DND-41 (cell line): ENCODE data around the gene DDX39B.

Experiments used
- ATAC-seq: fragments of 200-7000 bp; cut with Tn5 transposase; 3 replicates; pipeline ENCODE4 v1.9.1; 2021; ENCODE audit warnings: low read depth; ENCODE audit not compliant: insufficient read depth
- DNase-seq: peaks from one replicate; pipeline ENCODE4 v3.0.0-alpha.2; 2020
- H2AFZ ChIP-seq: 2 replicates; pipeline ENCODE4 v1.6.0; 2012; ENCODE audit warnings: low read depth, low read length
- H3K27ac ChIP-seq: 2 replicates; pipeline ENCODE4 v1.5.1; 2012; ENCODE audit warnings: low read length, inconsistent platforms
- H3K27me3 ChIP-seq: fragments of 200-600 bp; sonication (generic); 2 replicates; pipeline ENCODE4 v1.6.0; 2012; ENCODE audit warnings: low read length, mild to moderate bottlenecking, inconsistent platforms; ENCODE audit not compliant: insufficient read depth, poor library complexity
- H3K36me3 ChIP-seq: 2 replicates; pipeline ENCODE4 v1.5.1; 2012; ENCODE audit warnings: low read length, inconsistent platforms; ENCODE audit not compliant: insufficient read depth
- H3K4me1 ChIP-seq: 2 replicates; pipeline ENCODE4 v1.5.1; 2012; ENCODE audit warnings: mild to moderate bottlenecking, low read length; ENCODE audit not compliant: insufficient read depth
- H3K4me2 ChIP-seq: 2 replicates; pipeline ENCODE4 v1.6.0; 2012; ENCODE audit warnings: mild to moderate bottlenecking, moderate library complexity, low read length, inconsistent platforms; ENCODE audit not compliant: insufficient read depth
- H3K4me3 ChIP-seq, 2 experiments: fragments of 200-600 bp in 1 of 2; shearing (Covaris generic) in 1 of 2; 2 replicates each; pipeline ENCODE4 v1.5.1; 2012 to 2016; ENCODE audit warnings: inconsistent platforms in 2 of 2, low read length in 2 of 2, mild to moderate bottlenecking in 2 of 2, low read depth in 1 of 2, moderate library complexity in 1 of 2
- H3K79me2 ChIP-seq: 2 replicates; pipeline ENCODE4 v1.6.0; 2012; ENCODE audit warnings: low read length, inconsistent platforms; ENCODE audit not compliant: insufficient read depth
- H3K9ac ChIP-seq: 2 replicates; pipeline ENCODE4 v1.6.0; 2012; ENCODE audit warnings: low read depth, mild to moderate bottlenecking, inconsistent platforms, low read length, moderate library complexity
- H3K9me3 ChIP-seq: 2 replicates; pipeline ENCODE4 v1.5.1; 2012; ENCODE audit warnings: low read length, moderate library complexity, mild to moderate bottlenecking, inconsistent platforms; ENCODE audit not compliant: insufficient read depth, severe bottlenecking
- H4K20me1 ChIP-seq: 2 replicates; pipeline ENCODE4 v1.6.0; 2012; ENCODE audit warnings: low read length; ENCODE audit not compliant: insufficient read depth
- EZH2 ChIP-seq: IDR thresholded peaks from 3 replicates; pipeline ENCODE4 v1.6.1; 2012; ENCODE audit warnings: borderline replicate concordance, low read depth, mild to moderate bottlenecking, moderate library complexity, low read length, inconsistent platforms; ENCODE audit not compliant: severe bottlenecking
- TF ChIP-seq, protein P1 (sequence below): IDR thresholded peaks from 2 replicates; pipeline ENCODE4 v1.5.1; 2012; ENCODE audit warnings: borderline replicate concordance, low read length, moderate library complexity, mild to moderate bottlenecking; ENCODE audit not compliant: poor library complexity, severe bottlenecking; ENCODE audit errors: extremely low read depth

The DDX39B gene

GRCh38 chr6:31585491-31585890, 43.7 kb upstream of the DDX39B start:
- no peak overlapping the region for H3K4me3 ChIP-seq
- H3K4me2 ChIP-seq: no peak overlapping the region
- peaks cover 4% of the 10 kb centered on the region; the same call in 1 of the 2 replicates for H3K79me2 ChIP-seq
- DNase-seq: peak; percentile 69
- H3K27ac ChIP-seq: peak overlapping the region; percentile 67
- peaks cover 50% of the 10 kb centered on the region for H3K4me1 ChIP-seq
- H4K20me1 ChIP-seq: no peaks in the 10 kb centered on the region
- H2AFZ ChIP-seq: no peak overlapping the region
- ATAC-seq: 0 out of 3 replicates have a peak, but pooled peaks have one; percentile 3
- H3K9me3 ChIP-seq: no peaks in the 10 kb centered on the region
- no peak for TF ChIP-seq EZH2
- TF ChIP-seq, protein P1, sequence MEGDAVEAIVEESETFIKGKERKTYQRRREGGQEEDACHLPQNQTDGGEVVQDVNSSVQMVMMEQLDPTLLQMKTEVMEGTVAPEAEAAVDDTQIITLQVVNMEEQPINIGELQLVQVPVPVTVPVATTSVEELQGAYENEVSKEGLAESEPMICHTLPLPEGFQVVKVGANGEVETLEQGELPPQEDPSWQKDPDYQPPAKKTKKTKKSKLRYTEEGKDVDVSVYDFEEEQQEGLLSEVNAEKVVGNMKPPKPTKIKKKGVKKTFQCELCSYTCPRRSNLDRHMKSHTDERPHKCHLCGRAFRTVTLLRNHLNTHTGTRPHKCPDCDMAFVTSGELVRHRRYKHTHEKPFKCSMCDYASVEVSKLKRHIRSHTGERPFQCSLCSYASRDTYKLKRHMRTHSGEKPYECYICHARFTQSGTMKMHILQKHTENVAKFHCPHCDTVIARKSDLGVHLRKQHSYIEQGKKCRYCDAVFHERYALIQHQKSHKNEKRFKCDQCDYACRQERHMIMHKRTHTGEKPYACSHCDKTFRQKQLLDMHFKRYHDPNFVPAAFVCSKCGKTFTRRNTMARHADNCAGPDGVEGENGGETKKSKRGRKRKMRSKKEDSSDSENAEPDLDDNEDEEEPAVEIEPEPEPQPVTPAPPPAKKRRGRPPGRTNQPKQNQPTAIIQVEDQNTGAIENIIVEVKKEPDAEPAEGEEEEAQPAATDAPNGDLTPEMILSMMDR: peak; percentile 70
- H3K9ac ChIP-seq: peak overlapping the region; percentile 13; the same call in 1 of the 2 replicates
- no peaks in the 10 kb centered on the region; the same call in 1 of the 2 replicates for H3K36me3 ChIP-seq
- H3K27me3 ChIP-seq: peaks cover 10% of the 10 kb centered on the region

GRCh38 chr6:31582230-31582643, 40.4 kb upstream of the DDX39B start, which contains the start of gene LTB:
LTB (minus strand) TSS chr6:31582424; CDS start chr6:31582417, 7 bp downstream.
- H3K36me3 ChIP-seq: no peaks in the 10 kb centered on the region; the same call in 1 of the 2 replicates
- peaks cover 4% of the 10 kb centered on the region; the same call in 1 of the 2 replicates for H3K79me2 ChIP-seq
- peak within 1 kb of the TSS; percentile 100 for H2AFZ ChIP-seq
- H3K9ac ChIP-seq: peak within 1 kb of the TSS; percentile 91
- TF ChIP-seq, protein P1: no peak
- no peak for TF ChIP-seq EZH2
- peak within 1 kb of the TSS; percentile 78 to 95 for H3K4me3 ChIP-seq
- H4K20me1 ChIP-seq: no peaks in the 10 kb centered on the region
- peak; percentile 25 for ATAC-seq
- H3K4me1 ChIP-seq: peaks cover 51% of the 10 kb centered on the region
- peak within 1 kb of the TSS; percentile 99 for H3K4me2 ChIP-seq
- H3K9me3 ChIP-seq: no peaks in the 10 kb centered on the region
- DNase-seq: peak; percentile 84
- peak within 1 kb of the TSS; percentile 76 for H3K27ac ChIP-seq
- H3K27me3 ChIP-seq: peaks cover 10% of the 10 kb centered on the region

- peaks cover 4% of the 10 kb centered on the region; the same call in 1 of the 2 replicates for H3K79me2 ChIP-seq
- H3K9me3 ChIP-seq: no peaks in the 10 kb centered on the region
- peaks cover 10% of the 10 kb centered on the region for H3K27me3 ChIP-seq
- no peaks in the 10 kb centered on the region; the same call in 1 of the 2 replicates for H3K36me3 ChIP-seq
- no peaks in the 10 kb centered on the region for H4K20me1 ChIP-seq
- peak overlapping the region; percentile 91 for H3K9ac ChIP-seq
- peak overlapping the region; percentile 76 for H3K27ac ChIP-seq
- H2AFZ ChIP-seq: peak overlapping the region; percentile 100
- DNase-seq (peak; percentile 51), ATAC-seq (0 out of 3 replicates have a peak, but pooled peaks have one; percentile 1)
- peak overlapping the region; percentile 99 for H3K4me2 ChIP-seq
- TF ChIP-seq, protein P1: no peak
- no peak for TF ChIP-seq EZH2
- peaks cover 49% of the 10 kb centered on the region for H3K4me1 ChIP-seq
- H3K4me3 ChIP-seq: peak overlapping the region; percentile 78 to 95
These were observed 39.8 kb upstream of the DDX39B start for GRCh38 chr6:31581434-31582229.
